Measurements from ENCODE around the gene FILIP1L. TPM values are rescaled to one million over a fixed set of nuclear protein-coding genes. Genes with fewer than 3 reads are reported as not detected.

FILIP1L gene
- total RNA-seq, 1 experiment from 2014 or later: 0.17 TPM

GRCh38 chr3:99949956-99950670, 164.2 kb downstream of the FILIP1L start:
- DNase-seq (ENCODE audit: low read depth, low spot score) (no peak), ATAC-seq (no peak)
- ChIA-PET CTCF (no interaction called here), RAD21 (ENCODE audit: low non-redundant PET in 1 of 2, low total read pairs in 2 of 2, uncharacterized antibody in 2 of 2, unreplicated experiment in 2 of 2) (no interaction called here), POLR2A (no interaction called here)
- no peak overlapping the region for H3K9ac ChIP-seq (ENCODE audit: low read length)
- H4K20me1 ChIP-seq (ENCODE audit: insufficient read depth): no peaks in the 10 kb centered on the region; the same call in 1 of the 2 replicates
- BruUV-seq (replicated peaks): no TSS peak
- H3K27ac ChIP-seq (ENCODE audit: low read depth, low read length): no peak overlapping the region
- no peak overlapping the region for H3K4me2 ChIP-seq (ENCODE audit: low read length)
- H3K4me3 ChIP-seq (replicated peaks in 1 of 2; ENCODE audit: low read depth in 1 of 2, low read length in 2 of 2): no peak overlapping the region
- H3K27me3 ChIP-seq (ENCODE audit: insufficient read depth, low read length): no peaks in the 10 kb centered on the region
- H3K36me3 ChIP-seq (ENCODE audit: control insufficient read depth in 1 of 2, insufficient read depth in 2 of 2, low read length in 2 of 2): no peaks in the 10 kb centered on the region
- H3K4me1 ChIP-seq (ENCODE audit: control insufficient read depth in 1 of 2, insufficient read depth in 2 of 2, low read length in 2 of 2): no peaks in the 10 kb centered on the region
- intact Hi-C loops (cut with micrococcal nuclease): no loop called here
- TF ChIP-seq, protein P1, sequence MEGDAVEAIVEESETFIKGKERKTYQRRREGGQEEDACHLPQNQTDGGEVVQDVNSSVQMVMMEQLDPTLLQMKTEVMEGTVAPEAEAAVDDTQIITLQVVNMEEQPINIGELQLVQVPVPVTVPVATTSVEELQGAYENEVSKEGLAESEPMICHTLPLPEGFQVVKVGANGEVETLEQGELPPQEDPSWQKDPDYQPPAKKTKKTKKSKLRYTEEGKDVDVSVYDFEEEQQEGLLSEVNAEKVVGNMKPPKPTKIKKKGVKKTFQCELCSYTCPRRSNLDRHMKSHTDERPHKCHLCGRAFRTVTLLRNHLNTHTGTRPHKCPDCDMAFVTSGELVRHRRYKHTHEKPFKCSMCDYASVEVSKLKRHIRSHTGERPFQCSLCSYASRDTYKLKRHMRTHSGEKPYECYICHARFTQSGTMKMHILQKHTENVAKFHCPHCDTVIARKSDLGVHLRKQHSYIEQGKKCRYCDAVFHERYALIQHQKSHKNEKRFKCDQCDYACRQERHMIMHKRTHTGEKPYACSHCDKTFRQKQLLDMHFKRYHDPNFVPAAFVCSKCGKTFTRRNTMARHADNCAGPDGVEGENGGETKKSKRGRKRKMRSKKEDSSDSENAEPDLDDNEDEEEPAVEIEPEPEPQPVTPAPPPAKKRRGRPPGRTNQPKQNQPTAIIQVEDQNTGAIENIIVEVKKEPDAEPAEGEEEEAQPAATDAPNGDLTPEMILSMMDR (IDR thresholded peaks at IDR 0.05 in 2 of 3, conservative IDR thresholded peaks at IDR 0.05 in 1 of 3; ENCODE audit: borderline replicate concordance in 1 of 3, insufficient read depth in 1 of 3, low read depth in 2 of 3, low read length in 2 of 3): no peak
- no peak for TF ChIP-seq CBX3 (IDR thresholded peaks at IDR 0.05; ENCODE audit: low read depth)
- no peak for TF ChIP-seq TCF7L2 (IDR thresholded peaks at IDR 0.05; ENCODE audit: borderline replicate concordance, extremely low read depth, insufficient read depth, insufficient read length)
- no peak for TF ChIP-seq FOSL1 (IDR thresholded peaks at IDR 0.05; ENCODE audit: low read depth)
- TF ChIP-seq ZFX (IDR thresholded peaks at IDR 0.05): no peak
- TF ChIP-seq, protein P2, sequence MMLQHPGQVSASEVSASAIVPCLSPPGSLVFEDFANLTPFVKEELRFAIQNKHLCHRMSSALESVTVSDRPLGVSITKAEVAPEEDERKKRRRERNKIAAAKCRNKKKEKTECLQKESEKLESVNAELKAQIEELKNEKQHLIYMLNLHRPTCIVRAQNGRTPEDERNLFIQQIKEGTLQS (IDR thresholded peaks at IDR 0.05): no peak
- TF ChIP-seq SP1 (IDR thresholded peaks at IDR 0.05; ENCODE audit: low read depth): no peak
- no peak for TF ChIP-seq POLR2AphosphoS5 (IDR thresholded peaks at IDR 0.05; ENCODE audit: low read depth, low read length)
- no peak for TF ChIP-seq JUND (IDR thresholded peaks at IDR 0.05)
- TF ChIP-seq EZH2 (IDR thresholded peaks at IDR 0.05): no peak
- no peaks in the 10 kb centered on the region for H3K9me3 ChIP-seq (ENCODE audit: control insufficient read depth in 1 of 2, insufficient read depth in 1 of 2, low read depth in 1 of 2, low read length in 2 of 2)
- no peaks in the 10 kb centered on the region for H3K9me2 ChIP-seq (ENCODE audit: insufficient read depth)
- H3K79me2 ChIP-seq (ENCODE audit: insufficient read depth, low read length): no peaks in the 10 kb centered on the region
- H2AFZ ChIP-seq (ENCODE audit: low read depth, low read length, poor library complexity, severe bottlenecking): no peak overlapping the region

All from HCT116 (cell line).